GF-D8 (cell line): Measurements from ENCODE around the gene EML1.

Experiments
- DNase-seq: peaks from one replicate; lab custom pipeline; 2025; lab: John Stamatoyannopoulos, UW

The EML1 gene

DNA sequence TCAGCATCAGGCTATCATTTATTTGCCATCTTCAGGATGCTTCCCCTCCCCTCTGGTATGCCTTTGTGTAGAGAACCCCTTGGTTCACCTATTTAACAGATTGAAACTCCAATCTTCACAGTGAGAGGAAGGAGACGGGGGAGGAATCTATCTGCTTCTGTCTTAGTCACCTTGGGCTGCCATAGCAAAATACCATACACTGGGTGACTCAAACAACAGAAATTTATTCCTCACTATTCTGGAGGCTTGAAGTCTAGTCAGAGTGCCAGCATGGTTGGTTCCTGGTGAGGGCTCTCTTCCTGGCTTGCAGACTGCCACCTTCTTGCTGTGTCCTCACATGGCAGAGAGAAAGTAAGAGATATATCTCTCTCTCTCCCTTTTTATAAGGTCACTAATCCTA lies 13.5 kb upstream of the EML1 start:
- DNase-seq, result no peak

DNA sequence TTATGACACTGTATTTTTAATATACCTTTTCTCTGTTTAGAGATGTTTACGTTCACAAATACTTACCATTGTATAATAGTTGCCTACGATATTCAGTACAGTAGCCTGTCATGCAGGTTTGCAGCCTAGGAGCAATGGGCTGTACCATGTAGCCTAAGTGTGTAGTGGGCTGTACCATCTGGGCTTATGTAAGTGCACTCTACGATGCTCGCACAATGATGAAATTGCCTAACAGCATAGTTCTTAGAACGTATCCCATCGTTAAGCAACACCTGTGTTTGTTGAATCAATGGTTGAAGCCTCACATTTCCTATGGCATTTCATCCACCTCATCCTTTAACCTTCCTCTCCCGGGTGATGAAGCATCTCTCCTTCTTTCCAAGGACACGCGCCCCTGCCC lies 12.5 kb upstream of the EML1 start:
- no peak for DNase-seq

- DNase-seq, result no peak
Observed at GRCh38 chr14:99781091-99781490, 12.1 kb upstream of the EML1 start.

DNA sequence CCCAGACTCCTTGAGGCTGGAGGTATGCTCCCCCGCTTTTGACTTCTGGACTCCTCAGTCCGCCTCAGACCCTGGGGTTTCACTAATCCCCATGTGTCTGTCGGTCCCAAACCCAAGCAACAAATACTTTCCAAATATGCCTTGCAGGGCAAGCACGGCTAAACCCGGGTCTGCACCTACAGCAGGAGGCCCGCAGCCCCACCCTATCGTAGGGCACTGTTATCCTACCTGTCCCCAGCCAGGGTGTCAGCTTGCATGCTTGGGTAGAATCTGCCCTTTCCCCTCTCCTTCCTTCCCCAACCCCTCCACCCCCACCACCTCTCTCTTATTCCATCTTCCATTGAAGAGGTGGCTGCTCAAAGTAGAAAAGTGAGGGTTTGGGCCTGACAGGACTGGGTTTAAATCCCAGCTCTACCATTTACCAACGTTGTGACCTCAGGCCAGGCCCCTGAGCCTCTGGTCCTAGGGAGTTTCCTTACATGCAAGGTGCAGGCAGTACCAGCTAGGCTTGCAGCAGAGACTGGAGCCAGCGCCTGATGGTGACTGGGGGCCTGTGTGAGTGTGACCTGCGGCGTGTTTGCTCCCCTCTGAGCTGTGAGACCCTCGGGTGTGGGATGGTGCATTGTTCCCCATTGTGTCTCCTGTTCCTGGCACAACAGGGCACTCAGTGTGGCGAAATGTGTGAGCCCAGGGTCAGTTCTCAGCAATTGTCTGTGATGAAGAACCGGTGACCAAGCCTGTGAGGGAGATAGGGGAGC lies 11.2 kb upstream of the EML1 start:
- DNase-seq, result no peak

DNA sequence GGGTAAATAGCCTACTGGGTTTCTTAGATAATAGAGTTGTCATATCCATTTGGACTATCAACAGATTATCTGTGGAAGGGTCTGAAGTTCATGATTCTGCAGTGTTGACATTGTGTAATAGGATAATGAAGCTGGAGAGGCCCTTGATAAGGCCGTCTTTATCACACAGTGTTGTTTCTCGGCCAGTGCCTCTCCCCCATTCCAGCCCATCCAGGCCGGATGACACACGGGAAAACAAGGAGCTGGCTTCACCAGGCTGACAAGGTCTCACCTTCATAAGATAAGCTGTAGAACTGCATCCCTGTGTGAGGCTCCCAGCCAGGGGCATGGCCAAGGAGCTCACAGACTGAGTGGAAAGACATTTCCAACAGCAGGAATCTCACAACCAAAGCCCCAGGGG lies 8.7 kb upstream of the EML1 start:
- DNase-seq, result no peak

- DNase-seq, result no peak
Observed at GRCh38 chr14:99785426-99785825, 7.8 kb upstream of the EML1 start.

DNA sequence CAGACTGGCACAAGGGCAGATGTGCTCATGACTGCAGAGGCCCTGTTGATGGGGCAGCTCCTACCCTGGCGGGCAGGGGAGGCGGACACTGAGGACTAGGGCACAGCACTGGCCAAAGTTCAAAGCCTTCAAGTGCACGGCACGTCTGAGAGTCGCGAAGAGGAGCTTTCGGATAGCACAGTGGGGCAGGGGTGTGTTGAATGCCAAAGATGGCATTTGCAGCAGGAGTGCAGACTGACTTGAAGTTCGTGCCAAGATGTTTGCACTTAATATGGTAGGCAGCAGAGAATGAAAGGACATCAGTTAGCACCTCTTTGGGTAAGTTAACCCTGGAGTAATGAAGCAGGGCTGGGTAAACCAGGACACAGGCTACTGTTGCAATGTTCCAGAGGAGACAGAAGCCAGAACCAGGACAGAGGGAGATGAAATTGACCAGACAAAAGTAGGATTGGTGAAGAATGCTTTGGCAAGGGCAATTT lies 6.7 kb upstream of the EML1 start:
- DNase-seq, result no peak

DNA sequence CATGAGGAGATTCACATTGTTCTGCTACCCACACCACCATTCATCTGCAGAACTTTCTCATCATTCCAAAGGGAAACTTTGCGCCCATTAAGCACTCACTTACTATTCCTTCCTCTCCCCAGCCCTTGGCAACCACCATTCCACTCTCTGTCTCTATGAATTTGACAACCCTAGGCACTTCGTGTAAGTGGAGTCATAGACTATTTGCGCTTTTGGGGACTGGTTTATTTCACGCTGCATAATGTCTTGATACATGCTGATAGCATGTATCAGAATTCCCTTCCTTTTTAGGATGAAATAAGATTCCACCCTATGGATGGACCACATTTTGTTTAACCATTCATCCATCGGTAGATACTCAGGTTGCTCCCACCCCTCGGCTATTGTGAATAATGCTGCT lies 4.5 kb upstream of the EML1 start:
- DNase-seq, result no peak

DNA sequence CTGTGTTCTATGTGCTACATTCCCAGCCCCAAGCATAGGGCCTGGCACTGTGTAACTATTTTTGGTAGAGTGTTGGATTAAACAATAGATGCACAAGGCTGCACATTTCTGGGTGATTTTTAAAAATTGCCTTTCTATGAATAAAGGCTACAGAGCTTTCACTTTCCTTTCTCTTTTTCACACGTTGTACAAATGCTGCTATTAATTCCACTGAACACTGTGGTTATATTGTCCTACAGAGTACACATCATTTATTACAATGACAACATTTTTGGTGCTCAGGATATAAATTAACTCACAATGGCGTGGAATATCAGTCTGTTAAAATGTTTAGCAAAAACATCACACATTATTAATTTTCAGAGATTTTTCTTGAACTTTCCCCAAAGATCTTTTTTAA lies 3.6 kb upstream of the EML1 start:
- no peak for DNase-seq

GRCh38 chr14:99790201-99790977 lies 2.8 kb upstream of the EML1 start:
- no peak for DNase-seq

GRCh38 chr14:99790978-99791376 lies 2.2 kb upstream of the EML1 start:
- DNase-seq, result no peak

- DNase-seq, result no peak
Observed at GRCh38 chr14:99791476-99792209, 1.6 kb upstream of the EML1 start.

DNA sequence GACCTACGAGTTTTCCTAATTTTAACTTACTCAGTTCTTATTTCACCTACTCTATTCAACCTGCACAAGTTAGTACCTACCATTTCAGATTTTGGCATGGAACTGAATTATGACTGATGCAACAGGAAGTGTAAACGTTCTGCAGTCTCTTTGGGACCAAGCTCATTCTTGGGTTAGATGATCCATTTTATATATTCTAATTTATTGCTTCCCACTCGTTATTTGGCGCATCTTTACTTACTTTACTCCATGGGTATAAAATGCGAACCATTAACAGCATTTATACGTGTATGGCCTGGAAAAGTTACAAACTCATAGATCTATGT lies 1.0 kb upstream of the EML1 start:
- no peak for DNase-seq

- no peak for DNase-seq
Observed at GRCh38 chr14:99792551-99793212, 531 bp upstream of the EML1 start.

DNA sequence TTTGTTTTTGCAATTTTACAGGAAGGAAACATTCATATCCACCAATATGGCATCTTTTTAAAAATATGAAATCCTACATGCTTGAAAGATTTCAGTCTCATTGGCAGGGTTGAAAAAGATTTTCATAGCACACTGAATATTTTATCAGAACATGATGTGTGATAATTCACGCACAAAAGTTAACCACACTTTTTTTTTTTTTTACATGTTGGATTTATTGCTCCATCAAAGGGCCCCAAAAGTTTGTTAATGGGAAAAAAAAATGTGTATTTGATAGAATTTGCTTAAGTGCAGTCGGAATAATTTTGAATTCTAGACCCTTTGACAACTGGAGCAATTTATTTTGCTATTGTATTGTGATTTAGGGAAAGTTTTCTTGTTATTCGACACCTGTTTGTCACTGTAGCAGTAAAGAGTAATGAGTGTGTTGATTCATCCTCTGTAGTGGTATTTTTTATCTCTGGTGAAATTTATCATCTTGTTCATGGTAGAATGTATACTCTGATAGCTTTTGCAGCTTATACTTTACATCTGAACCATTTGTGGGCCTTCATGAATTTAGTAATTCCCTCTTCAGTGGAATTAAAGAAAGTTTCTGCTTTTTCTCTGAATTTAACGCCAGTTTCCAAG lies 1.1 kb downstream of the EML1 start:
- DNase-seq, result no peak

DNA sequence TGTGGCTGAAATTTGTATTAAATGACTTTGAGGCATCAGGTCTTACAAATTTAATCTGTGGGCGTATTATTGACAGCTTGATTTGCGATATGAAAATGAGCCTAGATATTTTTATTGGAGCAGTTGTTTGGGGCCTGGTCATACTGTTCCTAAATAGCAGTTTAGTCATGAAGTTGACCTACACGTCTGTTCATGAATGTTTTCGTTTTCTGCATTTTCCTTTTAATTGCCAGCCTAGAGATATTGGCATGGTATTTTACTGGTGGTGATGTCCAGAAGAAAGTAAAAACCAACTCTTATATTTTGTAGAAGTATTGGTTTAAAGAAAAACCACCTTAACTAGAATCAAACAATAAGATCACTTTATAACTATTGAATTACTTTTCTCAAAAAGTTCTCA lies 1.8 kb downstream of the EML1 start:
- no peak for DNase-seq

- no peak for DNase-seq
Observed at GRCh38 chr14:99797231-99797630, 4.0 kb downstream of the EML1 start.

DNA sequence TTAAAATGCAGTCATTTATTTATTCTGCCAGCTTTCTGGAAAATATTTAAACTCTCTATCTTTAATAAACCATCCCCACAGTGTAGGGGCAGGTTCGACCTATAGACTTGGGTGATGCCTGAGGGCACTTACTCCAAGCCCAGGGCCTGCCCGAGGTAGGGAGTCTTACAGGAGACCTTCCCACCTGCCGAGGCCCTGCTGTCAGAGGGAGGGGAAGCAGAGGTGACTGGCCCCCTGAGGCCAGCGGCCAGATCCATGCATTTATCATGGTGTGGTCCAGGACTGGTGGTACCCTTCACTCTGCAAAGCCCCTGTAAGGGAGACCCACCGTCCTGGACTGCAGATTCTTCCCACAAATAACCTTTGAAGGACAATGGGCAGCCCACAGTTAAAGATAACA lies 7.6 kb downstream of the EML1 start:
- DNase-seq, result no peak

- DNase-seq, result no peak
Observed at GRCh38 chr14:99802301-99803105, 9.3 kb downstream of the EML1 start.

DNA sequence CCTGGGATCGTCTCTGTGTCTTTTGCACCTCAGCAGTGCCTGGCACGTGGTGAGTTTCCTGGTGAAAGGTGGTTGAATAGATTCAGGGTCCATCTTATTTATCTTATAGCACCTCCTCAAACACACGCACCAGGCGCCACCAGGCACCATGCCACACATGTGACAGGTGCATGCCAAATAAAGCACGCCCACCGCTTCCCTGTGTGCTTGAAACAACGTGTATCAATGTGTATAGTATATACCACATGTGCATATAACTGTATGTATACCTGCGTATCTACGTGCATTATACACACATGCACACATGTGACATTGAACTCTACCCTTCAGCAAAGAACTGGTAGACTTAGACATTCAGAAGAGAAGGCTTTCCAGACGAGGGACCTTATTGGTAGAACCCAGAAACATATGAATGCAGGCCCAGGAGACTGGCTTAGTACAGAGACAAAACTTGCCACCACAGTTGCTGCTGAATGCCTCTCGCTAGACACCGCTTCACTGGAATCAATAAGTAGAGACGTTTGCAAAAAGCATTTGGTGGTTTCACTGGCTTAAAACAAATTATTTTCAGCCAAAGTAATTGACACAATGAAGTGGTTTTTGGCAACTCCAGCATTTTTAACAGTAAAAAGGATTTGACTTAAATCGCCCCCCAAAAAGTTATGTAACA lies 10.0 kb downstream of the EML1 start:
- DNase-seq, result no peak

DNA sequence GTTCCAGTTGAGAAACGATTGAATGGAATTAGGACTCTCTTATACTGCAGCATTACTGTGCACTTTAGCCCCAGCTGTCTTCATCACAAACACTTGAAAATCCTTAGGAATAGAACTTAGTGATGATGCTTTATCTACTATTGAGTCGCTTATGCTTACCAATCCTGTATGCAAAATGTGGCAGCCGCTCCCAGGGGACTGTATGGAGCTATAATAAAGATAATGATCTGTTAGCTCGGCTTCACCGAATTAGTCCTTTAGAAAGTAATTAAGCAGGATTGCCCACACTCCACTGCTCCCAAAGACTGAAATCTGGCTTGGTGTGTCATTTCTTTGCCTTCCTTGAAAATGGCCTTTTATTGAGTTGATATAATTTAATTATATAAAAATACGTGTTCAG lies 10.6 kb downstream of the EML1 start:
- DNase-seq, result no peak
